ENCODE data around the gene DESI2.

The DESI2 gene

GRCh38 chr1:244642988-244643387 lies 9.9 kb upstream of the DESI2 start:
- no peak overlapping the region for H3K27ac ChIP-seq
- TF ChIP-seq CTCF (conservative IDR thresholded peaks at IDR 0.05) = no peak

- no peak for TF ChIP-seq CTCF (conservative IDR thresholded peaks at IDR 0.05)
- no peak overlapping the region for H3K27ac ChIP-seq
Observed at GRCh38 chr1:244645414-244645813, 7.5 kb upstream of the DESI2 start.

GRCh38 chr1:244645890-244646289 lies 7.0 kb upstream of the DESI2 start:
- H3K27ac ChIP-seq = no peak overlapping the region
- no peak for TF ChIP-seq CTCF (conservative IDR thresholded peaks at IDR 0.05)

GRCh38 chr1:244647819-244648218 lies 5.1 kb upstream of the DESI2 start:
- no peak for TF ChIP-seq CTCF (conservative IDR thresholded peaks at IDR 0.05)
- no peak overlapping the region for H3K27ac ChIP-seq

GRCh38 chr1:244651956-244652622 lies 837 bp upstream of the DESI2 start:
- no peak for TF ChIP-seq CTCF (conservative IDR thresholded peaks at IDR 0.05)

GRCh38 chr1:244653439-244654107 lies 647 bp downstream of the DESI2 start:
- H3K27ac ChIP-seq = peak overlapping the region; percentile 85
- TF ChIP-seq CTCF (conservative IDR thresholded peaks at IDR 0.05) = peak; percentile 14

More at GRCh38 chr1:244651956-244652622, 837 bp upstream of the DESI2 start:
- H3K27ac ChIP-seq = peak overlapping the region; percentile 85

- peak overlapping the region; percentile 85; the same call in 1 of the 2 replicates for H3K27ac ChIP-seq
- no peak for TF ChIP-seq CTCF (conservative IDR thresholded peaks at IDR 0.05)
Observed at GRCh38 chr1:244654108-244655038, 1.4 kb downstream of the DESI2 start.
